GM10266 (cell line): ENCODE measurements around the gene TBXAS1.
A peak's percentile ranks its signal among the peaks of the same experiment; 100 is the strongest.

ENCODE experiments used
- DNase-seq: peaks from one replicate; pipeline ENCODE4 v3.0.0; 2012; ENCODE audit errors: extremely low spot score
- CTCF ChIP-seq: IDR thresholded peaks from 2 replicates; pipeline ENCODE4 v1.5.1; 2012; ENCODE audit warnings: mild to moderate bottlenecking, low read depth; ENCODE audit not compliant: control insufficient read depth, insufficient read depth; ENCODE audit errors: missing control alignments

Gene TBXAS1

GRCh38 chr7:139887992-139888481 is 59.0 kb downstream of the TBXAS1 start:
- no peak for TF ChIP-seq CTCF
- DNase-seq: no peak

GRCh38 chr7:139889186-139889871 is 60.3 kb downstream of the TBXAS1 start:
- no peak for DNase-seq
- no peak for TF ChIP-seq CTCF

DNA sequence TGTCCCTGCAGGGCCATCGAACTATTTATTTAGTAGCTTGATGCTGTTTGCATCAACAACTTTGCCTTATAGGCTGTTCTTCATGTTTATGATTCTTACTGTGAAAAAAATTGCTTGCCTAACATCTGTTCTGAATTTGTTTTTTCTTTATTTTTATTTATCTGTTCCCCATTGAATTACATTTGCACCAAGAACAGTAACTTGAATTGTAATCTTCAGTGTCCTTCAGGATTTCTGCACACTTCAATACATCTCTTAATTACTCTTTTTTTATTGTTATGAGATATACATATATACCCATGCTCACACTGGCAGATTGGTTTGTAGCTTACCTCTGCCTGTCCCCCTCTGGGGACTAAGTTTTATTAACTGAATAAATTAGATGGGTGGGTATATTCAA is 64.4 kb downstream of the TBXAS1 start:
- TF ChIP-seq CTCF: no peak
- DNase-seq: no peak

DNA sequence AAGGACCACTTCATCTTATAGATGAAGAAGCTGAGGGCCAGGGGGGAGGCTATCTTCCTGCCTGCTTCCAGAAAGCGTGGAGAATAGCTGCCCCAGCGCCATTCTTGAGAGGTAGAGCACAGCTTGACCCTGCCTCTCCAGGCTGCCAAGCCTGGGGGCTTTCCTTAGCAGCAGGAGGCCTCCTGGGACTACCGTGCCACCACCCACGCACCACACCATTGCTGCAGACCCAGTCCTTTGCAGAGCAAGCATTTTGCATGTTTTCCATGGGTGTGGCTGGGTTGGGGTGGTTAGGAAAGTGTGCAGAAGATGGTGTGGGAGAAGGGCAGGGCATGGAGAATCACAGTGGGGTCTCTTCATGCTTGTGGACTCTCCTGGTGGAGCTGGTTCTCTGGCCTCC is 64.9 kb downstream of the TBXAS1 start:
- no peak for TF ChIP-seq CTCF
- peak; percentile 17 for DNase-seq

DNA sequence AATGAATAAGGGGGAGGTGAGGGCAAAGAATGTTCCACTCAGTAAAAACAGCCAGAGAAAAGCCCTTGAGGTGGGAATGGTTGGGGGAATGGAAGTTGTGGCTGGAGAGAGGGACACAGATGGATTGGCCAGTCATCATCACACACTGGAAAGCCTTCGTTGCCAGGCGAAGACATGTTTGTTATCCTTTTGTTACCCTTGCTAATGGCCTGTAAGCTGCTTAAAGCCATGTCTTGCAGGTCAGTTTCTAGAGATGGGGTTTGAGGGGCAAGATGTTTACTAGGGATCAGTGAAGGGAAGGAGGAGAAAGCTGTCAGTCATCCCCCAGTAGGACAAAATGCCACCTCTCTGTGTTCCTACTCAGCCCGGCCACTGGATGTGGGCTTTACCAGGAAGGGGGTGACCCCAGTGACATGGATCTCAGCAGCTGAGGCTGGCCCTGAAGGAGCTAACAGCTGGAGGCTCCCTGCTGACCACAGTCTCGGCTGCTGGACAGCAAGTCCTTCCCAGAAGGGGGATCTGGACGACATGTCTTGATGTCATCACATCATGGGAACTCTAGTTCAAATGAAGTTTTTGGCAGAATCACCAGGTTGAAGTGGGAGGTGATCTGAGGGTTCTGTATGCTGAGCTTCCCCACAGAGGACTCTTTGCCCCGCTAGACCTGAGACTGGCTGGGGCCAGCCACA is 66.2 kb downstream of the TBXAS1 start:
- no peak for TF ChIP-seq CTCF
- DNase-seq: no peak

GRCh38 chr7:139896288-139896687 is 67.2 kb downstream of the TBXAS1 start:
- no peak for TF ChIP-seq CTCF
- DNase-seq: no peak

DNA sequence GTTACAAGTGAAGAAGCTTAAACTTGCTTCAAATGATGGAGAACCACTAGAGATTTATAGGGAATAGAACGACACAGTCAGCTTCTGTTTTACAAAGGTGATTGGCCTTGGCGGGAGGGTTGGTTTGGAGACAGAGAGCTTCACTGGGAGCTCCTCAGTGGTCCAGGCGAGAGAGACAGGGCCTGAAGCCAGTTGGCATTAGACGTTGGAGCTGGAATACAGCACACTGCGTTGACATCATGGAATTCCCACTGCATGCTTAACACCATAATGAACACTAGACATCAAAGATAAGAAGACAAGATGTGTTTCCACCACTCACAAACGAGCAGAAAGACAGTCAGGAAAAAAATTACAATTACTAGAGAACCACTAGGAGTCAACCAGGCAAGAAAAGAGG is 67.8 kb downstream of the TBXAS1 start:
- no peak for DNase-seq
- no peak for TF ChIP-seq CTCF
